GM19351 (cell line): ENCODE data around the gene C1orf210.

Experiments used
- ATAC-seq: cut with Tn5 transposase; IDR thresholded peaks from one replicate; pipeline ENCODE4 v1.9.1; 2021; ENCODE audit warnings: mild to moderate bottlenecking, moderate library complexity; ENCODE audit not compliant: unreplicated experiment

C1orf210 gene

DNA sequence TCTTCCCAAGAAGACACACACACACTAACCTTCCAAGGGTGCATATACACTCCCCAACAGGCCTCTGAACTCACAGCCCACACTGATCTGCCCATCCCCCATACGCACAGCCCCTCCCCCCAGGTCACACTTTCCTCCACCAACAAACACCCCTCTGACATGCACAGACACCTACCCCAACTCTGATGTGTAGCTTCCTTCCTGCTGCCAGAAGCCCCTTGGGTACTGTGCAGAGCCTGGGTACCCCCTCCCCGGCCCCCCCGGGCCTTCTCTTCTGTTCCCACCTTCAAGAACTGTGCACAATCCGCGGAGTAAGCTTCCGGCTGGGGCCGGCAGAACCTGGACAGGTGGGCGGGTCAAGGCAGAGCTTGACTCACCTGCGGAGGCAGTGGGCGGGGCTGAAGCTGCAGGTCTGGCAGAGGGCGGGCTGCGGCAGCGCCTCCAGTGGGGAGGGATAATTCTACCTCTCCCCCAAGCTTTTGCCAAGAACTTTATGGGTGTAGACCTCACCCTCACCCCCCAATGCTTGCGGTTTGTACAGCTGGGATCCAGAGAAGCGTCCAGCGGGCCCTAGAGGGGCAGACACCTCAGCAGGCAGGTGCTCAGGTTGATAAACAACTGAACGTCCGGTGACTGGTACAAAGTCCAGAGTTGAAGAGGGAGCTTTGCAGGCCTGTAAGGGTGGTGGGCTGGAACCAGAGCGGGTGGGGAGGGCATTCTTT lies at the start of gene C1orf210:
Gene C1orf210 (minus strand): TSS at position 313 of the 722 bp plus-strand sequence. CDS start 2,311 bp downstream, outside the sequence.
- no peak for ATAC-seq

DNA sequence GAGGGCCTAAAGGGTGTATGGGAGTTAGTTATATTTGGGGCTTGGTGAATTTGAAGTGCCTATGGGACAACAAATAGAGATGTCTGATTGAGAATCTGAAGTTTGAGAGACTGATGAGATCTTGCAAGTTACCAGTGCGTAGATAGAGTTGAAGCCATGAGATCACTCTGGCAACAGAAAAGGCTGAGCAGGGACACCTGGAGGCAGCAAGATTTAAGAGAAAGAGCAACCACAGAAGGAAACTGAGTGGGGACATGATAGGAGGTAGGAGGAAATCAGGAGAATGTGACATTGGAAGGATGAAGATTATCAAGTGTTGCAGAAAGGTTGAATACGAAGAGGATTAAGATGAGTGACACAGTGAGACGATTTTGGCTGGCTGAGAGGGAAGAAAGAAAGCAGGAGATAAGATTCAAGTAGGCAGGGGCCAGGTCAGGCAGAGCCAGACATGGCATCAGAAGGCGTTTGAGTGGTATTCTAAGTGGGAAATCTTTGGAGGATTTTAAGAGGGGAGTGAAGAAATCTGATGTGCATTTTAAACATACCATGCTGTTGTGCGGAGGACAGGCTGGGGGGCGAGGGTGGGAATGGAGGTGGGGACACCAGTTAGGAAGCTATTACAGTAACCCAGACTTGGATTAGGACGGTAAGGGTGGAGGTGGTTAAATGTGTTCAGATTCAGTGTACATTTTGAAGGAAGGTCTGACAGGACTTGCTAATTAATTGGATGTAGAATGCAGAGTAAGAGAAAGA lies 49.2 kb upstream of the C1orf210 start:
- no peak for ATAC-seq

DNA sequence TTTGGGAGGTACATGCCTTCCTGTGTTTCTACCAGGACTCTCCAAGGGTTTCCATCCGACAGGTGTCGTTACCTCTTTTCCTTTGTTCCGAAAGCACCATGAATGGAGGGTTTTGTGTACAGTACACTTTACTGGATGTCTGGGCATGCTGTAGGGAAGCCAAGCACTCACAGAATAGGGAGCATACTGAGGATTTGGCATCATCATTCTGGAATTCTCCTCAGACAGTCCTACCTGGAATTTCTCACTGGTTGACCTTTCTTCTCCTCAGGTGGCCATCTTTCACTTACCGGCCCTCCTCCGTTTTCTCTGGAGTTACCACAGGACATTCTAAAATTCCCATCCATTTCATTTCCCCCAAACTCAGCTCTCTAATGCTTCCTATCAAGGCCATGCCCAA lies 46.3 kb upstream of the C1orf210 start:
- ATAC-seq = no peak

DNA sequence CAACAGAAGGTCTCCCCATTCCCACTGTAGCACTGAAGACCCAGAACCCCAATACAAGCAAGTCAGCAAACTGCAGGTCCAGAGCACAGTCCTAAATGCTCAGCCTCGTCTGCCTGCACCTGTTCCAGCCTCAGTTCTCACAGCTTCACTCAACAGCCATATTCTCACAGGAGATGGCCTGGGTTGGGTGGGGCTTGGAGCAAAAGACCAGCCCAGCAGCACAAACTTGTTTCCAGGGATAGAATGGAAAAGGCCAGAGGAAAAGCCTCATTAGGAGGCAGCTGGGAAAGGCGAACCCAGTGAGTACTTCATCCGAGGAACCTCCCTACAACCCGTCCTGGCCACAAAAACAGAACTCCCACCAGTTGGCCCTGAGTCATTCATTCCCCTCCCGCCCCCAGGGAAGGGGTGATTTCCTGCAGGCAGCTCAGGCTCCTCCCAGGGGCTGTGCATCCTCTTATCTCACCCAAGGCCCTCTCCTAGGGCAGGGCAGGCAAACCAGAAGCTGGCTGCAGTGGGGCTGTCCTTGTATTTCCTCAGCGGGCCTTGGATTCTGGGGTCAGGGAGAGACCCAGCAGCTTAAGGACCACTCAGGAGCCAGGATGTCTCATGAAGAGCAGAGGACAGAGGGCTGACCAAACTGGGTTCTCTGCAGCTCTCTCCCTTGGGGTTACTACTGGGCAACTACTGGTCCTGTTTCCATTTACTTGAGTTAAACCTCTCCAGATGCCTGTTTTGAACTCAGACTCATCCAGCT lies 44.8 kb upstream of the C1orf210 start:
- ATAC-seq = no peak

DNA sequence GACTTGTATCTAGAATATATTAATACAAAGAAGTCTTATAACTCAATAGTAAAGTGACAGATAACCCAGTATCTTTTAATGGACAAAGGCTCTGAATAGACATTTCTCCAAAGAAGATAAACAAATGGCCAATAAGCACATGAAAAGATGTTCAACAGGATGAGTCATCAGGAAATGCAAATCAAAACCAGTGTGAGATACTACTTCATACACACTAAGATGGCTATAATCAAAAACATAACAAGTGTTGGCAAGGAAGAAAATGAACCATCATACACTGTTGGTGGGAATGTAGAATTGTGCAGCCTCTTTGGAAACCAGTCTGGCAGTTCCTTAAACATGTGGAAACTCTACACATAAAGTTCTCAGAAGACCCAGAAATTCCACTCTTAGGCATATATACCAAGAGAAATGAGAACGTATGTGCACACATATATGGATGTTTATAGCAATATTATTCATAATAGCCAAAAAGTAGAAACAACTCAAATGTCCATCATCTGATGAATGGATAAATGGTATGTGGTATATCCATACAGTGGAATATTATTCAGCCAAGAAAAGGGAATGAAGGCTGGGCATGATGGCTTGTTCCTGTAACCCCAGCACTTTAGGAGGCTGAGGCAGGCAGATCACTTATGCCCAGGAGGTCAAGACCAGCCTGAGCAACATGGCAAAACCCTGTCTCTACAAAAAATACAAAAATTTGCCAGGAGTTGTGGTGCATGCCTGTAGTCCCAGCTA lies 42.3 kb upstream of the C1orf210 start:
- no peak for ATAC-seq

DNA sequence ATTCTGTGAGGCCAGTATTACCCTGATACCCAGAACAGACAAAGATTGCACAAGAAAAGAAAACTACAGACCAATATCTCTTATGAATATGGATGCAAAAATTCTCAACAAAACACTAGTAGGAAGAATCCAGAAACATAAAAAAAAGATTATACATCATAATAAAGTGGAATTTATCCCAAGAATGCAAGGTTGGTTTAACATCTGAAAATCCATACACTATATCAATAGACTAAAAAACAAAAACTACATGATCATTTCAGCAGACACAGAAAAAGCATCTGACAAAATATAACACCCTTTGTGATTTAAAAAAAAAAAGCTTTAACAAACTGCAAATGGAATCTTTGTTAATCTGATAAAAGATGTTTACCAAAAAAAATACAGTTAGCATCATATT lies 40.0 kb upstream of the C1orf210 start:
- ATAC-seq = no peak

DNA sequence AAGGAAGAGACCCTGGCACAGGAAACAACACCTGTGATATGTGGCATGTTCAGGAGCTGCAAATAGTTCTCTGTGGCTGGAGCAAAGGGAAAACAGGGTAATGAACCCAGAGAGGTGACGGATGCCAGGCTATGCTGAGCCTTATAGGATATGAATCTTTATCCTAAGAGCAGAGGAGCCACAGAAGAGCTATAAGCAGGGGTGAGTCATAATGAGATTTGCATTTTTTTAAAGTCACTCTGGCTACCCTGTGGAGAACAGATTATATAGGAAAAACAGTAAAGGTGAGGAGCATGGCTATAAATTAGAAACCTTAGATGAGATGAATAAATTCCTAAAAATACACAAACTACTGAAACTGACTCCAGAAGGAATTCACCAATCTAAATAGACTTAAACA lies 39.4 kb upstream of the C1orf210 start:
- no peak for ATAC-seq

DNA sequence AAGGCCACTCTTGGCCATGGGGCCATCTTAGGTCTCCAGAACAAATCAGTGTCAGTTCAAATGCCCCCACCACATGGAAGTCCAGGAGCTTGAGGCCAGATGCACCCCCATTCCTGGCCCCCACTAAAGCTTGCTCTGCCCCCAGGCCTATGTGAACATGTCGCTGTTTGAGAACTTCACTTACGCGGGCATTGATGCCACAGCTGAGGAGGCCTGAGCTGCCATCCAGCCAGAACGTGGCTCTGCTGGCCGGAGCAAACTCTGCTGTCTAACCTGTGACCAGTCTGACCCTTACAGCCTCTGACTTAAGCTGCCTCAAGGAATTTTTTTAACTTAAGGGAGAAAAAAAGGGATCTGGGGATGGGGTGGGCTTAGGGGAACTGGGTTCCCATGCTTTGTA lies 37.1 kb upstream of the C1orf210 start:
- ATAC-seq = no peak

DNA sequence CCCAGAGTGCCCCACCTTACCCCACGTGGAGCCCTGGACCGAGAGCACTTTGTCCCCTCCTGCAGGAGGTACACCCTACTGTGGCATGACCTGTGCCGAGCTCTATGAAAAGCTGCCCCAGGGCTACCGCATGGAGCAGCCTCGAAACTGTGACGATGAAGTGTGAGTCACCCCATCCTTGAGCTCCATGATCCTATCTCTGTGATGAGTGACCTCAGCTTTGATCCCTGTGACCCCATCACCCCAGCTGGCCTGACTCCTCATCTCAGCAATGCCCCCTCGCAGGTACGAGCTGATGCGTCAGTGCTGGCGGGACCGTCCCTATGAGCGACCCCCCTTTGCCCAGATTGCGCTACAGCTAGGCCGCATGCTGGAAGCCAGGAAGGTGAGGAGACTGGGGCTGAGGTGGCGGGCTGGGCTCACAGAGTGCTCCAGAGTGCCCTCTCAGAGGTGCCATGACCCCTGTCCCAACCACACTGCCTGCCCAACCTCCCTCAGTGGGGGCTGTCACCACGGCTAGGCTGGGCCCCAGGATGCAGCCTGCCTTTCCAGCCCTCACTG lies 36.0 kb upstream of the C1orf210 start:
- ATAC-seq = no peak

DNA sequence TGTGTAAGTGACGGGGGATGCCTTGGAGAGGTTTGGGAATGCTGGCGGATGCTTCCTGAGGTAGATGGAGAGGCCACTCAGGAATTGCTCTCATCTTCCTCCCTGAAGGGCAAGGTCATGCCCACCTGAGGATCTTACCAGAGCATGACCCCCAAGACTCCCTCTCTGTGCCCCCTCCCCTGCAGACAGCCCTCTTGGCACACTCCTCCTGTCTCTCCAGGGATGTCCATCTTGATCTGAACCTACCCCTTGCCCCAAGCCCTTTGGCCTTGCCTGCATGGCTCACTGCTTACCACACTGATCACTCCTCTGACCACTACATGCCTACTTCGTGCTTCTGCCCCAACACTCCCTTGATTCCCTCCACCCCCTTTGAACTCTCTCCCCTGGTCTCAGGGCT lies 34.4 kb upstream of the C1orf210 start:
- ATAC-seq = no peak

DNA sequence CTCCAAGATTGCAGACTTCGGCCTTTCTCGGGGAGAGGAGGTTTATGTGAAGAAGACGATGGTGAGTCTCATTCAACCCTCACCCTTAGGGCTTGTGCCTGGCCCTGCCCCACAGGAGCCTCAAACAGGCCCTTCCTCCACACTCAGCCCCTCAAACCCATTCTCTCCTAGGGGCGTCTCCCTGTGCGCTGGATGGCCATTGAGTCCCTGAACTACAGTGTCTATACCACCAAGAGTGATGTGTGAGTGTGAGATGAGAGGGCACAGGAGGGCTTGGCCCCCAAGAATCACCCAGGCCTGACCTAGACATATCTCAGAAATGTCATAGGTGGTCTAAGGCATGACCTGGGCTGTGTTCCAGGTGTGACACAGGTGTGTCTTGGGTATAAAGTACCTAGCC lies 33.9 kb upstream of the C1orf210 start:
- ATAC-seq = no peak

DNA sequence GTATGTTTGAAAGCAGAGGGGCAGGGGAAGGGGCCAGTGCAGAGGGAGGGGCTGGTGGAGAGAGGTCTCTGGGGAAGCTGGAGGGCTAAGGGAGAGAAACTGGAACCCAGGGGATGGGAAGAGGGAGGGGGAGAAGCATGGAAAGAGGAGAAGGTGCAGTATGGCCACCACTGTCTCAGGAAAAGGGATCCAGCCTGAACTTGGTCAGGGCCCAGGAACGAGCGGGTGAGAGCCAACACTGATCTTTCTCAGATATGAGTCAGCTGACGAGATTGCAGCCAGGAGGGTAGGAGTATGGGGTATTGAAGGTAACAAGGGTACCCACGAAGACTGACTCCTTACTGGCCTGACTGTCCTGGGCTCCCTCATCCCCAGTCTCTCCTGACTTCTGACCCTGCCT lies 33.5 kb upstream of the C1orf210 start:
- ATAC-seq = no peak

DNA sequence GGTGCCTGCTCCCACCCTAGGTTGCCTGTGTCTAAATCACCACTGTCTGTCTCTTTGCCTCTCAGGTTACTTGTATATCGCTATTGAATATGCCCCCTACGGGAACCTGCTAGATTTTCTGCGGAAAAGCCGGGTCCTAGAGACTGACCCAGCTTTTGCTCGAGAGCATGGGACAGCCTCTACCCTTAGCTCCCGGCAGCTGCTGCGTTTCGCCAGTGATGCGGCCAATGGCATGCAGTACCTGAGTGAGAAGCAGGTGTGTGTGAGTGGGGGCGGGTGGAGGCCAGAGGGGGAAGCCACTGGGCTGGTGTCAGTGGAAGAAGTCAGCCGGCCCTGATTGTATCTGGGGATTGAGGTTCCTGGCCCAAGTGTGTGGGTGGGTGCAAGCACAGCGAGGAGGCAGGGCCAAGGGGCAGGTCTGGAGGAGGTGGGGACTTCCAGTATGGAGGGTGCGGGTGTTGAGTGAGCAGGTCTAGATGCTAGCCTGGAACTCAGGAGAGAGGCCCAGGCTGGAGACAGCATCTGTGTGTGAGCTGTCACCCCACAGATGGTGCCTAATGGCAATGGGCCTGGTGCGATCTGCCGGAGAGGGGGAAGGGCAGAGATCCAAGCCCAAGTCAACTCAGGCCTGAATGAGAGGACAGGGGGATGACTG lies 32.6 kb upstream of the C1orf210 start:
- ATAC-seq = no peak

DNA sequence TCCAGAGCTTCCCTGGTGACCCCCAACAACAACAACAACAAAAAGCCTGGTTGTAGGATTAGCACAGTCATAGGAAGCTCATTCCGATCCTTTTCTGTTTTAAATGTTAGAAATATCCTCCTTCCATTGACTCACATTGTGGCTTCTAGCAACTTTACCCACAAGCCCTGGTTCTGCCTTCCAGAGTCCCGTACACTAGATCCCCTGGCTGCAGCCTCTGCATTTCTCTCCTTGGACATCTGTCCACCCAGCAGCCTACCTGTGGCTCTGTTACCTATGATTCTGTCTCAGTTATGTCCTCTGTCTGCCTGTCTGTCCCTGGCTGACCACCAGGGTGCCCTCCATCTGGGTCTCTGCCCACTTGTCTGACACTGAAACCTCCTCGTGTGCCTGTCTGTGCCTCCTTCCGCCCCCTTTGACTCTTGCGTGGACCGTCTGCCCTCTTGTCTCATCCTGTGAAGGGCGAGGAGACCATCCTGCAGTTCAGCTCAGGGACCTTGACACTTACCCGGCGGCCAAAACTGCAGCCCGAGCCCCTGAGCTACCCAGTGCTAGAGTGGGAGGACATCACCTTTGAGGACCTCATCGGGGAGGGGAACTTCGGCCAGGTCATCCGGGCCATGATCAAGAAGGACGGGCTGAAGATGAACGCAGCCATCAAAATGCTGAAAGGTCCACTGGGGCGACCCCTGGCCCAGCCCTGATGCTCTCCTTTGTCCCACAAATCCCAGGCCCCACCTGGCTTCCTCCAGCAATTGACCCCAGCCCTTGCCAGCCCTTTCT lies 31.5 kb upstream of the C1orf210 start:
- no peak for ATAC-seq

DNA sequence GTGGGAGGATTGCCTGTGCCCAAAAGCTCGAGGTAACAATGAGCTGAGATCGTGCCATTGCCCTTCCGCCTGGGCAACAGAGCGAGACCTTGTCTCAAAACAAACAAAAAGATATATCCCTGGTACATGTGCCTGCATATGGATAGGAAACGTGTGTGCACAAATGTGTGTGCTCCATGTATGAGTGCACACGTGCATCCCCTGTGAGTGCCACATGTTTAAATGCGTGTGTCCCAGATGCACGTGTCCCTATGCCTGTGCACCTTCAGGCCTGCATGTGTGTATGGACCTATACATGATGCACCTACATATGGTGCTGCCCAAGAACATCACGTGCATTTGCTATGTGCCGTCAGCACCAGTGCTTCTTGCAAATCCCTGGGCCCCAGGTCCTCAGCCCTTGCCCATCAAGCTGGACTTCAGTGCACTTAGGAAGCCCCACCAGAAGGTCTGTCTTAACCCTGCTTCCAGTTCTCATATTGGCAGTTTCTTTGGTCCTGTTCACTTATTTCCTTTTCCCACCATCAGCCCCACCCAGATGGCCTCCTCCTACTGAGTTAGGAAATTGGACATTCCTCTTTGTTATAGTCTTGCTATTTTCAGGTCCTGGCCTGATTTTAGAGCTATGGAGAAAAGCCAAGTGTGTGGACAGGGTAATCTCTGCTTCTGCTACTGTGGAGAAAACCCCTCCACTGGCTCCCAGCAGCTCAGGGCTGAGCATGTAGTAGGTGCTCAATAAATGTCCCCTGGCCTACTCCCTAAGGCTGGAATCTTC lies 30.8 kb upstream of the C1orf210 start:
- ATAC-seq = no peak

DNA sequence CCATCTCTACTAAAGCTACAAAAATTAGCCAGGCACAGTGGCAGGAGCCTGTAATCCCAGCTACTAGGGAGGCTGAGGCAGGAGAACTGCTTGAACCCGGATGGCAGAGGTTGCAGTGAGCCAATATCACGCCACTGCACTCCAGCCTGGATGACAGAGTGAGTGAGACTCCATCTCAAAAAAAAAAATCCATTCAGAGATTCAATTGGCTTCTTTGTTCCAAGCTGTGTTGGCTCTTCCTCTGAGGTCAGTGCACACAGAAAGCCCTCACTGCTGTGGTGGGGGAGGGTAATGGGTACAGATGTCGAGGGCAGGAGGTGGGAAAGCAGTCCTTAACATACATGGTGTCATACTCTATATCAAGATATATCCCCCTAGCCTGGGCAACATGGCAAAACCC lies 30.1 kb upstream of the C1orf210 start:
- ATAC-seq = no peak

DNA sequence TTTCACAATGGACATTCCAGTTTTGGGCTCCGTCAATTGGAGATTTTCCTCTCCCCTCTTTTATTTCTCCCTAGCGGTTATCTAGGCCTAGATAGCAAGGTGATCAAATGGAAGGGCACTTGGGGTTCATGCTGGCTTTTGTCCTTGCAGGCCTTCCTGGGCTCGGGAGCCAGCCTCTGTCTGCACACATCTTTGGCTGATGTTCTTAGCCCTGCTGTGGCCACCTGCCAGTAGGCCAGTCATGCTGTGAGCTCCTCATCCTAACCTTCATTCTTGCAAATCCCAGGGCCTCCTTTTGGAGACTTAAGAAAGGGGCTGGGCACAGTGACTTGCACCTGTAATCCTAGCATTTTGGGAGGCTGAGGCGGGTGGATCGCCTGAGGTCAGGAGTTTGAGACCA lies 28.9 kb upstream of the C1orf210 start:
- no peak for ATAC-seq

DNA sequence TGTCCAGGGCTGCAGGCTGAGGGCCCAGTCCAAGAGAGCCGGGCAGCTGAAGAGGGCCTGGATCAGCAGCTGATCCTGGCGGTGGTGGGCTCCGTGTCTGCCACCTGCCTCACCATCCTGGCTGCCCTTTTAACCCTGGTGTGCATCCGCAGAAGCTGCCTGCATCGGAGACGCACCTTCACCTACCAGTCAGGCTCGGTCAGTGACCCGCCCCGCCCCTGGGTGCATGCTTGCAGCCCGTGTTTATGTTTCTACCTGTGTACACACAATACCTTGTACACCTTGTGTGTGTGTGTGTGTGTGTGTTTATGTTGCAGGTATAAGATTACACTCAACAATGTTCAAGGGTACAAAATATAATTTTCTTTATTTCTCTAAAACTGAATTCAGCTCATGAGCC lies 28.4 kb upstream of the C1orf210 start:
- ATAC-seq = no peak
